ENCODE results near the gene TTPAL.

The TTPAL gene

GRCh38 chr20:44532259-44532980, 56.7 kb downstream of the TTPAL start:
- no peak for TF ChIP-seq CTCF (IDR thresholded peaks at IDR 0.05; ENCODE audit: low read depth, low read length, missing control alignments)
- peak overlapping the region; percentile 66; the same call in 1 of the 2 replicates for H3K4me3 ChIP-seq (ENCODE audit: low read depth, low read length)
- DNase-seq (ENCODE audit: low read depth): no peak

GRCh38 chr20:44532981-44533331, 57.3 kb downstream of the TTPAL start:
- no peak overlapping the region for H3K4me3 ChIP-seq (ENCODE audit: low read depth, low read length)
- DNase-seq (ENCODE audit: low read depth): no peak
- TF ChIP-seq CTCF (IDR thresholded peaks at IDR 0.05; ENCODE audit: low read depth, low read length, missing control alignments): no peak

- TF ChIP-seq CTCF (IDR thresholded peaks at IDR 0.05; ENCODE audit: low read depth, low read length, missing control alignments): no peak
- no peak overlapping the region for H3K4me3 ChIP-seq (ENCODE audit: low read depth, low read length)
- no peak for DNase-seq (ENCODE audit: low read depth)
Observed at GRCh38 chr20:44533928-44534327, 58.3 kb downstream of the TTPAL start.

DNA sequence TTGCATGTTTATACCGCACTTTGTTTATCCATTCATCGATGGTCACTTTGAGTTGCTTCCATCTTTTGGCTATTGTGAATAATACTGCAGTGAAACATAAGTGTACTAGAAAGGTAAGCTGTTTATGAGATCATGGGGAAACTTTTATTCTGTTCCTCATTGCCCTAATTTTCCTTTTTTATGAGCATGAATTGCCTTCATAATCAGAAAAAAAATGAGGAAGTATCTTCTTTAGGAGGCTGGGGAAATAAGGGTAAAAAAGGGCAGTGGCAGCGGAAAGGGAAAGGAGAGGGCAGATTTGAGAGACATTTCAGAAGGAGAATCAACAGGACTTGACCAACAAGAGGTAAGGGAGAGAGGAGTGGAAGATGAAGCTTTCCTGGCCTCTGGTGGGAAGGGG, 60.5 kb downstream of the TTPAL start:
- DNase-seq (ENCODE audit: low read depth): no peak
- H3K4me3 ChIP-seq (ENCODE audit: low read depth, low read length): no peak overlapping the region
- TF ChIP-seq CTCF (IDR thresholded peaks at IDR 0.05; ENCODE audit: low read depth, low read length, missing control alignments): no peak

DNA sequence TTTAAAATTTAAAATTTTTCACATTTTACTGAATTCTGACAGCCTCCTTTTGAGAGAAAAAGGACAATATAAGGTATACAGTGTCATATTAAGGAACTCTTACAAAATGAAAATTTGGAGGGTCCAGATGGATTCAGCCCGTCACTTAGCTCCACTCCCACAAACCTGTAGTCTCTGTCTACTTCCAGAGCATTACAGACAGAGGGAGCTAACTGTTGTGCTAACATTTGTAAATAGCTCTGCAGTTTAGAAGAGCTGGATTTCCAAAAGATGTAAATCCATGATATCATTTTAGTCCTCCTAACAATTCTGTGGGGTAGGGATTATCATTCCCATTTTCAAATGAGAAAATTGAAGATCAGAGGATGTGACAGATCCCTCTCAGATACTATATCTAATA, 62.3 kb downstream of the TTPAL start:
- H3K4me3 ChIP-seq (ENCODE audit: low read depth, low read length): no peak overlapping the region
- DNase-seq (ENCODE audit: low read depth): no peak
- TF ChIP-seq CTCF (IDR thresholded peaks at IDR 0.05; ENCODE audit: low read depth, low read length, missing control alignments): no peak

DNA sequence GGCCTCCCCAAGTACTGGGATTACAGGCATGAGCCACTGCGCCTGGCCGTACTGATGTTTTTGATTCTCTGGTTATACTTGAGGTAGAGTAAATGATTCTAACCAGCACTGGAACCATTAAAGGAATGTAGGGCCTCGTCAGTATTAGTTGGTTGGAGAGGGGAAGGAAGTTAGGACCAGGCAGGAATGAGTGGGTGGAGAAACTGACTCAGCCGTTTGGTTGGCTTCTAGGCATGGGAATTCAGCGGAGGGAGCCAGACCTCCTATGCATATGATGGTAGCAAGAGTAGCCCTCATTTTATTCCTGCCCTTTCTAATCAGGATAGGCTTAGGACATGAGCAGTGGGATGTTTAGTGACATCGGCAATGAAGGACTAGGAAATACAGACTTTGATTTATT, 65.2 kb downstream of the TTPAL start:
- DNase-seq (ENCODE audit: low read depth): no peak
- no peak overlapping the region for H3K4me3 ChIP-seq (ENCODE audit: low read depth, low read length)
- TF ChIP-seq CTCF (IDR thresholded peaks at IDR 0.05; ENCODE audit: low read depth, low read length, missing control alignments): no peak

- TF ChIP-seq CTCF (IDR thresholded peaks at IDR 0.05; ENCODE audit: low read depth, low read length, missing control alignments): no peak
- DNase-seq (ENCODE audit: low read depth): no peak
- H3K4me3 ChIP-seq (ENCODE audit: low read depth, low read length): no peak overlapping the region
Observed at GRCh38 chr20:44541992-44542391, 66.3 kb downstream of the TTPAL start.
